ENCODE data around the gene LHFPL6.
"Not testable (repeated sequence)": the region's sequence is repeated elsewhere in the genome, so short reads cannot be mapped to it uniquely, and the experiment has no call there.

Gene LHFPL6

DNA sequence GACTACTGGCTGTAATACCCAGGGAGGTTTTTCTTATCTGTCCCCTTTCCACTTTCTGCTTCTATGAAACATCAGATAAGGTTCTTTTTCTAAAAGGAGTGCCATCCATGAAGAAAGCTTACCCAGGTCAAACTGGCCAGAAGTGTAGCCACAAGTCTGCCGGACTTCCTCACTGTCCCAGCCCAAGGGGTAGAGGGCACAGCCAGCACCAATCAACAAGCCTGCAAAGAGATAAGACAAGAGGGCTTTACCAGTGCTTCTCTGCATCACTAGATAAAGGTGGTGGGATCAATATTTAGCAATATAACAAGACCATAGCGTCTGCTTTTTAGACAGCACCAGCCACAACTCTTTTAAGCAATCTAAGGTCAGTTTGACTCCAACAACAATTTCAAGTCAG is 224.7 kb downstream of the LHFPL6 start:
- no peak for DNase-seq

DNA sequence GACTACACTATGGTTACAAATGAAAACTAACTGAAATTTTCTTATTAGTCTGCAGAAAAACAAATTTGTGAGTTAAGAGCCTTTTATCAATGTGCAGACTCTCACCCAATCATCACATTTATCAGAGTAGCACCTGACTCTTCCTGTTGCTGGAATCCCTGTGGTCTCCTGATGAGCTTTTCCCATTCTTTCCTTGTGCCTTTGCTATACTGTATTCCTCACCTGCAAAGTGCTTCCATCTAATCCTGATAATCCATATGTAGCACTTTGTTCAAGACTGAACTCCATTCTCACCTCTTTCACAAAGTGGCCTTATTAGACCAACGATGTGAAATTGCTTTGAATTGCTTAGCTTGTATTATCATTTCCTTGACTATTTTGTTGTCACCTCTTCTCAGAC is 225.3 kb downstream of the LHFPL6 start:
- DNase-seq = no peak

DNA sequence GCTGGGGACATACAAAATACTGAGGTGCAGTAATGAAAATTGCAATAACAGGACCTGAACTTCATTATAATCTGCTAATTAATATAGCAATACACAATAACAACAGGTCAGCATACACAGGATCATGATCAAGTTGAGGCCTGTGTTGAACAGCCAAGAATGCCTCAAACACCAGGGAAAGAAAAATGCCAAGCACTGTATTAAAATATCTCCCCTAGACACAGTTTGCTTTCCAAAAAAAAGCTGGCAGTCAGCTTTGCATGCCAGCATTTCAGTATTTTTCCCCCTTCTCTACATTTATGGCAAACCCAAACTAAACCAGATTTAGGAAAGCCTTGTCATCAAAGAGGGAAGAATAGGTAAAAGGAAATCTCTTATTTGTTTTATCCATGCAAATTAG is 226.9 kb downstream of the LHFPL6 start:
- no peak for DNase-seq

DNA sequence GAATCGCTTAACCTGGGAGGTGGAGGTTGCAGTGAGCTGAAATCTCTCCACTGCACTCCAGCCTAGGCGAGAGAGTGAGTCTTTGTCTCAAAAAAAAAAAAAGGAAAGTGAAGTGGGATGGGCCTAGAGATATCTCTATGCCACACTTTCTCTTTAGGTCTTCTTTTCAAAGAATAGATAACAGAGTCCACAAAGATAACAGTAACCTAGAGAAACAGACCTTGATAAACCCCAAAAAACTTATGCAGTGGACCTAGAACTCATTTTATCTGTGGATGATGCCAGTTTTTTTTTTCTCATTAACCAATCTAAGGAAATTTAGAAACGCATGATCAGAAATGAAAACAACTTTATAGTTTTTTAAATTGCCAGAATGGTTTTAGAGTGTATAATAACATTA is 227.4 kb downstream of the LHFPL6 start:
- DNase-seq = no peak

DNA sequence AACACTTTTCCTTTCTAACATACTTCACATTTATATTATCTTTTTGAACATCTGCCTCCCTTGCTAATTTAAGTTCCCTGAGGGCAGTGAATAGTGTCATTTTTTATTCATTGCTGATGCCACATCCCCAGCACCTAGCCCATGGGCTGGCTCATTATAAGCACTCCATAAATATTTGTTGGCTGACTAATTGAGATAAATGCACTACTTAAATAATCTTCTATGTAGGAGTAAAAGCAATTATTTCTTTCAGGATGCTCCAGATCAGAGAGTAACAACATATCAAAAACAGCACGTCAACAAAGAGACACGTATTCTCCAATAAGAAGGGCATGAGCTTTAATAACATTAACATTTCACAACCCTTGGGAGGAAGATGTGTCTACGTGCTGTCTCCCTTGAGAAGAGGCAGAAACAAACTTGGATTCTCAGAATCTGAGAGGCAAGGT is 228.2 kb downstream of the LHFPL6 start:
- DNase-seq = no peak

DNA sequence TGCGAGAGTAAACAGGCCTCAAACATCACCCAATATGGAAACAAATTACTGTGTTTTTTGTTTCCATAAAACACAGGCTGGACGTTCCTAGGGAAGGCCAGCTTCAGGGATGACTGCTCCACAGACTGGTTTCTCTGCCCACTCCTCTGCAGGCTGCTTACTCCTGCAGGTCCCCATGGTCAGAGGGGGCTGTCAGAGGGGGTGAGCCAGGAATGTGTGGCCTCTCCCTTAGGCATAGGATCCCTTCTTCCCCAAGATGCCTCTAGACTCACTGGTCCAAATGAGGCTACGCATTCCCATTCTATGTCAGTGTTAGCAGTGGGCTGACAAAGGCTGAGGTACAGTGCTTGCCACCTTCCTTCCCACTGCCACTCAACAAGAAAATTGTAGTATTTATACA is 229.8 kb downstream of the LHFPL6 start:
- no peak for DNase-seq

DNA sequence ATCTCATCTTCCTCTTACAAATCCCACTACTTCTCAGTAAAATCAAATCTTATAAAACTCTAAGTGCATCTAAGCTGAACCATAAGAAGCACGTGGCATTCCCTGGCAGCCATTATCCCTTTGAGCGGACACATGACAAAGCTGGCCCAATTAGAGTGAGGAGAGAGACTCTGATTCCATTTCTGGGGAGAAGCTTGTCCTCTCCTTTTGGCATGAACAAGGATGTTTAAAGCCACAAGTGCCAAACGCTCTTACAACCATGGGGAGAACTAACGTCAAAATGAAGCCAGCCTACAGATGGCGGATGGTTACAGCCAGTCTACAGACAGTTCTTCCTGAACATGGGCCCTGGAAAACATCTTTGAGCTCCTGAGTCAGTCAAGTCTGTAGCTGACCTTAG is 231.3 kb downstream of the LHFPL6 start:
- no peak for DNase-seq

DNA sequence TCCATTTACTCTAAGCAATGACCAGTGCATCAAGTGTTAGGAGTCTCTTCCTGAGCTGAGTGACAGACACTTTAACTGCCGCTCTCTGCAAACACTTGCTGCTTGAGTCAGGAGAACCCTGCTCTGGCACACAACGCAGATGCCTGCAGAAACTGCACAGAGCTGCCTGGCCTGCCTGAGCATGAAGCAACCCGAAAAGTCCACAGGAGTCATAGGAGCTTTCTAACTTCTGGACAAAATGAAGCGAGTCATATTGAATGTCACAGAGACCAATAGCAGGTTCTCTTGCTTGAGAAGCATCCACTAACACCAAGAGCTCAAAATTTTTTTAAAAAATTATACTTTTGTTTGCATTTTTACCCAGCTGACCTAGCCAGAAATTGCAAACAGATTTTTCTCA is 232.4 kb downstream of the LHFPL6 start:
- no peak for DNase-seq

DNA sequence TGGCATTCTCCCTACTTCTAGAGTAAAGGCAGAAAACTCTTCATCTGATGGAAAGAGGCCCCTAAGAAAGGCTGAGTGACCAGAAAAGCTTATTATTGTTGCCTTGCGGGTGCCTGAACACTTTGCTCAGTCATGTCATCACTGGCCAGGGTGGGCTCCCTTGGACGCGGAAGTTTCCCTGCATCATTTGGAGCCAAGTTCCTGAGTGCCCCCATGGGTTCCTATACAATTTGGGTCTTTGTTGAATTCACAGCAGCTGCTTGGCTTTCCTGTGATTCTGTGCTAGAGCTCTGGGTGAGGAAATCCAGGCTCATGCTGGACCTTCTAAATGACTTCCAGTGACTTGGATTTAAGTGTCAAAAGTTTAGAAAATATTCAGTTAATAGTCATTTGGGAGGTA is 232.9 kb downstream of the LHFPL6 start:
- no peak for DNase-seq

DNA sequence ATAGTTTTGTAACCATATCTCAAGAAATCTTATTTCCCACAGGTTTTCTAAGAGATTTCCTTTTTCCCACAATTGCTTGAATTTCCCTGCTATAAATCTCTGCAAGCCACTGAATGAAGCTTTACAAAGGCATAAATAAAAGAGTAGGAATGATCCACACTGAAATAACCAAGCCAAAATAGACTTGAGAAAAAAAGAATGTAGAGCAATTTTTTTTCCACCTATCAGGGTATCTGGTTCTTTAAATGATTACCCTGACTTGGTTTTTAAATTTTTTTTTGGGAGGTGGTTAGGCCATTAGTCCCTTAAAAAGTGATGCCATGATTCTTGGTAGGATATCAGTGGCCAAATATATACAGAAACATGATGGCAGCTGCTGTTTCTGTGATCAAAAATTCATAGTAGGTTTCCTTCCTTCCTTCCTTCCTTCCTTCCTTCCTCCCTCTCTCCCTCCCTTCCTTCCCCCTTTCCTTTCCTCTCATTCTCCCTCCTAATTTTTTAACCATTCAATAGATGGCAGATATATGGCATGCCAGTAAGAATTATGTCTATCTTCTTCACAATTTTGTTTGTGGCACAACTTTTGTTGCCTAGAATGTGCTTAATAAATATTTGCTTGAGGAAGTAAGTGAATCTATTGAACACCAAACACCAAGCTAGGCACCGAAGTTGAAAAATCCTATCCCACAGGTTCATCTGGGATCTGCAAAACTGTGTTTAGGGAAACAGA is 233.7 kb downstream of the LHFPL6 start:
- no peak for DNase-seq

DNA sequence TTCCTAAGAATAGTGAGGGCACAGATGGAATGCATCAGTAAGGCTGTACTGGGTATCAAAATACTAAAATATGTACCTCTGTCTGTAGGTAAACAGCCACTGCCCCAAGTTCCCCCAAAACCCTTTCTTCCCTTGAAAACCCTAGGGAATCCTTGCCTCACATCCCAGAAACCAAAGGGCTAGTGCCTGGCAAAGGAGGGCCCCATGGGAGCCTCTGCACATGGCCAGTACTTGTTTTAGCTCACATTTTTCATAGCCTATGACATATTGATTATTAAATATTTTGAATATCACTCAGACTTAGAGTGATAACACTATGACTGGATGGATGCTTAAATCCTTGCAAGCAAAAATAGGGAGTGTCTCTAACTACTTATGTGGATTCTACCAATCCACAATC is 237.1 kb downstream of the LHFPL6 start:
- DNase-seq = no peak

DNA sequence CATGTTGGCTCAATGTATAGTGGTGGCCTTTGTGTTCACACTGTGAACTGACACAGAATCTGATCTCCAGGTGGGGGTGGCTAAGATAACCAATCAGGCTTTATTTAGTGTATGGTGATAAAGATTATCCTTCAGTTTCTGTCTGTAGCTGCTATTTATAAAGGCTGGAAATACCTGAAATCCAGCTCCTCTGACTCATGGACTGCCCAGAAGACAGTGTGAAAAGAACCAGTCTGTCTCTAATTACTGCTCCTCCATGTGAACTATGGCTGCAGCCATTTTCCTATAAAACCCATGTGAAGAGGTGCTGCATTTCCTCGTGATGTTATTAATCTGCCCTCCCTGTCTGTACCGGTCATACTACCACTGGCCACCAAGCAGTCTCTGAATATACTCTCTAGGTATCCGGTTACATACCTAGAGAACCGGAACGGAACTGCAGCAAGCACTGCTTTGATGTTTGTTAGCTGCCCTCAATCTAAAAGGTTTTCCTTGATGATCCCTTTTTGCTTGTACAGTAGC is 238.0 kb downstream of the LHFPL6 start:
- no peak for DNase-seq

DNA sequence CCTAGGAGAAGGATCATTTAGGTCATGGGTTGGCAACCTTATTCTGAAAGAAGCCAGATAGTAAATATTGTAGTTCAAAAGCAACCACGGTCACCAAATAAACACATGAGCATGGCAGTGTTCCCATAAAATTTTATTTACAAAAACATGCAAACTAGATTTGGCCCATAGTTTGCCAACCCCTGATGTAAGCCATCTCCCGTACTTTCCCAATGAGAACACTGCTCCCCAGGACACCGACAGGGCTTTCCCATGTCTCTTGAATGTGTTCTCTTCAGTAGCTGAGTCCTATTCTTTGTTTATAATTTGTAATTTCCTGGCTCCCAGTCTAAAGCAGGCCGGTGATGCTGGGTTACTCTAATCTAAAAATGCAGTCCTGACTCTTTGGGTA is 239.6 kb downstream of the LHFPL6 start:
- DNase-seq = no peak

DNA sequence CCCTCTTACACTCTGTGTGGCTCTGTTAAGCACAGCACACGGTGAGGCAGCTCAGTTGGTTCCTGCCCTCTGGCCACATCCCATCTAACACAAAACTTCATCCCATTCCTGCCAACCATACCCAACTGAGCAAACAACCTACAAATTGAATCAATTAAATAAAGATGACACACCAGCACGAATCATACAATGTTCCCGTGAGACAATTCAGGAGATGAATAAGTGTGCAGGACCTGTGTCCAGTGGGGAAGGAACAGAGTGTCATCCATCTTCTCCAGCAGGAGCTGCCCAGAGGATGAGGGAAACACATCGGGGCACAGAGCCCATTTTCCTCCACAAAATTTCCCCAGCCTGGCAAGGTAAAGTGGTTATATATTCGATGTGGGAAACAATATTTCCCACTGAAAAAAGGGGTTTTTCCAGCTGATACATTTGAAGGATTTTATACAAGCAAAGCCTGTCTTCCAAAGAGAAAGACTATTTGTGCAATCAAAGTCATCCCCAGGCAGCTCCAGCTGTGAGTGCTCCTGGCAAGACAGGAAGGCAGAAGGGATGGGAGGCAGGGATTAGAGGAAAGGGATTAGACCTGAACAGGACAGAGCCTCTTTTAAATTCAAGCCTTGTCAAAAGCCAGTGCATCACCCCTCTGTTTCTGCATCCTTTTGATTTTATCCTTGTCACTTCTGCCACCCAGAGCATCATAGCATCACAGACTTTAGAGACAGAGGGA is 240.2 kb downstream of the LHFPL6 start:
- no peak for DNase-seq

DNA sequence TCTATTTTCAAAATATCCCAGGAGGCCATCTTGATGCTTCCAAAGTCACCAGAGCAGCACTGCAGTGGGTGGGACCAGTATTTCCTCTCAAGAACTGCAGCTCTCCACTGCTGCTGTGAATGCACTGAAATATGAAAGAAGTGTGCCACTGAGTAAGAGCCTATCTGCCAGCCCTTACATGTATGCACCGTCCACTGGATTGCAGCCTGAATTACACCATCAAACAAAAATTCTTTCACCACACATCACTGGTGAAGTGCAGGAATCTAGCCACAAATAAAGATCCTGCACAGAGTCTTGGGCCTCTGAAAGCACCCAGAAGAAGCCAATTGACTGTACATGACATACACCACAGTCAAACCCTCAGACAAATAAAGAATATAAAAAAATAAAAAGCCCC is 249.0 kb downstream of the LHFPL6 start:
- DNase-seq = no peak

DNA sequence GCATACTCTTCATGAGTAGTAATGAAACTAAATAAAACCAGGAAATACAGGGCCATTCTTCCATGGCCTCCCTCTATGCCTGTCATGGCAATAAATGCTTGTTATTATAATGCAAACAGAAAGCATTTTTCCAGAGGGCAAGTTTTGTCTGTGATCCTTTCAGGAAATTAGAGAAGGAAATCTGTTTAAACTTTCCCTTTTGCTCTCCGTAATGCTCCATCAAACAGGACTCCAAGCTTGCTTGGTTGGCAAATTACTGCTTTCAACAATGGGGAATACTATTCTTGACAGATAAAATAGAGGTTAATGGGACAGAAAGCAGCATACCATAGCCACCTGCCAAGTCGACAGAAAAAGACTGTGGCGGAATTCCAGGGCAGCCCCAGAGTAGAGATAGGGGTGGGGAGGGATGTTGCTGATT is 252.5 kb downstream of the LHFPL6 start:
- no peak for DNase-seq

DNA sequence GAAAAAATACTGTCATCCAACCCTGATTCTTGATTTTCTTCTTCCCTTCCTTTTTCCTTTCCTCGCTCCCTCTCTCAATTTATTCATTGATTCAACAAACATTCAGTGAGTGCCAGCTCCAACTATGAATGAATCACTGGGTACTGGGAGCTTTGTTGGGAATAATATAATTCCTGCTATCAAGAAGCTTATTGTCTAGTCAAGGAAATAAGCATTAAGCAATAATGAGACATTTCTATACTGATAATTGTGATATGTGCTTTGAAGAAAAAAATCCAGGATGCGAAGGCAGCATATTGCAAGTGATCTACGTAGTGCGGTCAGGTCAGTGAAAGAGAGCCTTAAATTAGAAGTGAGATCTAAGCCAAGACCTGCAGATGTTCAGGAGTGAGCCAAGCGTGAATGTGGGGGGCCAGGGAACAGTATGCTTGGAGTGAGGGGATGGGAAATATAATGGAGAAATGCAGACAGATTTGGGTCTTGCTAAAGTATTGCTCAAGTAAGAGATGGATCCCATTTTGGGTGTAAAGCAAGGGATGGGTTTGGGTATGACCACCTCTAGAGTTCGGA is 253.5 kb downstream of the LHFPL6 start:
- no peak for DNase-seq

DNA sequence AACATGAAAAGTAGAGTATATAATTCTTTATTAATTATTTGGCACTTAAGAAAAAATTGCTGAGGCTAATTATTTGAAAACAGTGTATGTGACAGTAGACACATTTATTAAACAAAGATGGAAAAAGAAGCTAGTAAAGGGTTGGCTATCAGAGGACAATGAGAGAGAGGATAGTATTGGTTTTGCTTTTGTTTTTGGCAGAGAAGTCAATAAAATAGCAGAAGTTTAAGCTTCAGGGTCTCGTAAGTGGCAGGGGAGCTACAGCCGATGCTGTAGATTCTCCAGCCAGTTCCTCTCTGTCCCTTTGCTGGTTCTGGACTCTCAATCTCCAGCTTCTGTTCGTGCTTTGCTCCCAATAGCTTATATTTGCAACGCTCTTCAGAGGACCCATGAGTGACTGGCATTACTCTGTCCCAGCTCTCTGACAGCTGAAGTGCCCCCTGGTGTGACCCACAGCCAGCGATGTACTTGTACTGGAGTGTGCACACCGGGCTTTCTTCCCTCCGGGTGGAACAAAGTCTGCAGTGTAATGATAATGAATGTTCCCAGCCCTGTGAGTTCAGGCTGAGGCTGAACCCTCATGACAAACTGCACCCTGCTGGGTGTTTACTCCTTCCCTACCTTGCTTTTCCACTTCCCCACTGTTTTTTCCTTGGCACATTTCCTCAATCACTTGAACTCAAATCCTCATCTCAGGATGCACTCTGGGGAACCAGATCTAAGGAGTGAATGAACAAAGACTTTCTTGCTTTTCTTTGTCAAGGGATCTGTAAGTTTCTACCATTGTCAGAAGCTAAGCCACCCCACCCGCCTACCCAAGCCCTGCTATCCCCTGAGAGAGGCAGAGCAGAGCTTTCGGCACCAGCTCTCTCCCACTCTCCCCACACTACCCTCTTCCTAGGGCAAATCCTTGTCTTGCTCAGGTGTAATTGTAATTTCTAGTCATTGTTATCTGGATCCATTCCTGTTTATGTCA is 254.8 kb downstream of the LHFPL6 start:
- DNase-seq = no peak

DNA sequence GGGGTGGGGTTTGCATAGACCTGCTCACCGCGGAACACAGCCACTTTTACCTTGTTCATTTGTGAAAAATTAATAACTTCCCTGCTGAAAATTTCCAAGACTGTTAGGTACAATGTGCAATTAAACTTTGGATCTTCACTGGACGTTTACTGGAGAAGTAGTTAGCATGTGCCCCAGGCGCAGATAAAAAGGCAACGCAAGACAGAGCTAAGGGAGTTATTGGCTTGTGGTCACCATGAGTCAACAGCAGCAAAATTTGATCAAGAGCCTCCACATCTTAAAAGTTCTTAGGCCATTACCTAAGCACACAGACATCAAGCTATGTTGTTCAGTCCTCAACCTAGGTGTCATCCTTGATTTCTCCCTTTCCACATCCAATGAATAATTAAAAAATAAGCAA is 257.0 kb downstream of the LHFPL6 start:
- DNase-seq = no peak

DNA sequence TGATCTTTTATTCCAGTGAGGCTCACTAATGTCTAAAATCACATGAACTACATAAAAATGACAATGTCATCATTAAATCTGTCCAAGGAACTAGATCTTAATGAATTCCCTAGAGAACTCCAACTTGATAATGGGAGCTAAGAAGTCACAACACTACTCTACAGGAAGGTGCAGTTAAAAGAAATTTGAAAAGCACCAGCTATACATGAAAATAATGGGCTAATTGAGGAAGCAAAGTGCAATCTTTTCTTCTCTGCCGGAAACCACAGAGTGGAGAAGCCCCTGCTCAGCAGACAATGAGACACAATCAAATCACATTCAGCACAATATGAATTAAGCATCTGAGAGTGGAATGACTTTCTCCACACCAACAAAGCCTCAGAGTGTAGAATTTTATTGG is 261.7 kb downstream of the LHFPL6 start:
- DNase-seq = no peak

DNA sequence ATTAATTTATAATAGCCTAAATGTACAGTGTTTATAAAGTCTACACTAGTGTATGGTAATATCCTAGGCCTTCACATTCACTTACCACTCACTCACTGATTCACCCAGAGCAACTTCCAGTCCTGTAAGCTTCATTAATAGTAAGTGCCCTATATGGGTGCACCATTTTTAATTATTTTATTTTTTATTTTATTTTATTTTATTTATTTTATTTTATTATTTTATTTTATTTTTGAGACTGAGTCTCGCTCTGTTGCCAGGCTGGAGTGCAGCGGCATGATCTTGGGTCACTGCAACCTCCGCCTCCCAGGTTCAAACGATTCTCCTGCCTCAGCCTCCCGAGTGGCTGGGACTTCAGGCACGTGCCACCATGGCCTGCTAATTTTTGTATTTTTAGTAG is 264.9 kb downstream of the LHFPL6 start:
- not testable (repeated sequence) for DNase-seq

DNA sequence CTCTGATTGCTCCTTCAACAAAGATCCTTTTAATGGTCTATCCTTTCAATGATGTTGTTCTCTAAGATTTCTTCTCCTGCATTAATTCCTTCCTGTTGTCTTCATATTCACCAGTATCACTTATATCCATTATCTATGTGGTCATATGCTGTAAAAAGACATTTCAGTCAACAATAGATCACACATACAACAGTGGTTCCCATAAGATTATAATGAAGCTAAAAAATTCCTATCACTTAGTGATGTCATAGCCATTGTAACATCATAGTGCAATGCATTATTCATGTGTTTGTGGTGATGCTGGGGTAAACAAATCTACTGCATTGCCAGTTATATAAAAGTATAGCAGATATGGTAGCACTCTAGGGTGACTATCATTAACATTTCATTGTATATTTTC is 266.1 kb downstream of the LHFPL6 start:
- DNase-seq = no peak

DNA sequence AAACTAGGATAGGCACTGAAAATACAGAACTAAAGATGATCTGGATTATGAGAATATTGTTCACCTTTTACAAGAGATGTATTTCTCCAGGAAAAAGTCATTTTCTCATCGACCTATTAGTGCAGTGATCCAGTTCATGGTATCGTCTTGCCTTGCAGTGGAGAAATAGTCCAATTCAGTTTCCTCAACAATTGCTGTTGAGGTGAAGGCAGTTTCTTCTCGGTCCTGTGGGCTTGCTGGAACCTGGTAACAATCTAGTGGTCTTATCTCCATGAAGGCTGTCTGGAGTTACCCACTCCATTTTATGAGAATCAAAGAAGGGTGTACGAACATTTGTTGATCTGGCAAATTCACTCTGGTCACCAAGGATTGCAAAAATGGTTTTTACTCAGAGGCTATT is 266.8 kb downstream of the LHFPL6 start:
- DNase-seq = no peak
